ENCODE results near the gene EVC2. TPM values are rescaled to one million over a fixed set of nuclear protein-coding genes. Genes with fewer than 3 reads are reported as not detected.

The EVC2 gene
- total and polyA plus RNA-seq, 2 donors (not counting 1 experiment from before 2014, with no cell fraction given): 1.4 to 16.5 TPM

DNA sequence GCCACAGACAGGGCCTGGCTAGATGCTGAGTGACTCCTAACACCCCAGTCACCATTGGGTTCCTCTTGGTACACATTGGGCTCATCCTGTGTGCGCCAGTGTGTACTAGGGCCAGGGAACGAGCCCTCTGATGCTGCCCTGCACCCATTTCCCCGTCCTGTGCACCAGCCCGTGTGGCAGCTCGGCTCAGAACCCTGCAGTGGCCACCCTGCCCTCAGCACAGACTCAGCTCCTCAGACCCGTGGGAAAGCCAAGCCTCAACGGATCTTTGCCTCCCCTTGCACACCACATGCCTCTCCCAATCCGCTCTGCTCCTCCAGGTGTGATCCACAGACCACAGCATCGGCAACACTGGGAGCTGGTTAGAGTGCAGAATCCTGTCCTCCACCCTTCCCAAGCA is 41.2 kb upstream of the EVC2 start:
- H3K79me2 ChIP-seq (ENCODE audit: control insufficient read depth, insufficient read depth, low read length): no peaks in the 10 kb centered on the region
- H3K4me3 ChIP-seq (replicated peaks in 1 of 4; ENCODE audit: control extremely low read depth in 1 of 4, insufficient read depth in 1 of 4, low read depth in 3 of 4, low read length in 4 of 4): no peak overlapping the region
- no peak overlapping the region for H3K4me2 ChIP-seq (ENCODE audit: extremely low read depth, insufficient read depth, low read length)
- H3K27ac ChIP-seq (ENCODE audit: insufficient read depth, low read length): no peak overlapping the region
- H3K27me3 ChIP-seq (ENCODE audit: control insufficient read depth, insufficient read depth, low read length): no peaks in the 10 kb centered on the region
- H4K20me1 ChIP-seq (ENCODE audit: control insufficient read depth, extremely low read depth, insufficient read depth, low read length): no peaks in the 10 kb centered on the region
- TF ChIP-seq, protein P1, sequence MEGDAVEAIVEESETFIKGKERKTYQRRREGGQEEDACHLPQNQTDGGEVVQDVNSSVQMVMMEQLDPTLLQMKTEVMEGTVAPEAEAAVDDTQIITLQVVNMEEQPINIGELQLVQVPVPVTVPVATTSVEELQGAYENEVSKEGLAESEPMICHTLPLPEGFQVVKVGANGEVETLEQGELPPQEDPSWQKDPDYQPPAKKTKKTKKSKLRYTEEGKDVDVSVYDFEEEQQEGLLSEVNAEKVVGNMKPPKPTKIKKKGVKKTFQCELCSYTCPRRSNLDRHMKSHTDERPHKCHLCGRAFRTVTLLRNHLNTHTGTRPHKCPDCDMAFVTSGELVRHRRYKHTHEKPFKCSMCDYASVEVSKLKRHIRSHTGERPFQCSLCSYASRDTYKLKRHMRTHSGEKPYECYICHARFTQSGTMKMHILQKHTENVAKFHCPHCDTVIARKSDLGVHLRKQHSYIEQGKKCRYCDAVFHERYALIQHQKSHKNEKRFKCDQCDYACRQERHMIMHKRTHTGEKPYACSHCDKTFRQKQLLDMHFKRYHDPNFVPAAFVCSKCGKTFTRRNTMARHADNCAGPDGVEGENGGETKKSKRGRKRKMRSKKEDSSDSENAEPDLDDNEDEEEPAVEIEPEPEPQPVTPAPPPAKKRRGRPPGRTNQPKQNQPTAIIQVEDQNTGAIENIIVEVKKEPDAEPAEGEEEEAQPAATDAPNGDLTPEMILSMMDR (conservative IDR thresholded peaks at IDR 0.05 in 1 of 2, IDR thresholded peaks at IDR 0.05 in 1 of 2; ENCODE audit: low read depth in 1 of 2, low read length in 2 of 2): no peak
- no peak for TF ChIP-seq EZH2 (IDR thresholded peaks at IDR 0.05; ENCODE audit: low read length, missing control alignments)
- H3K9ac ChIP-seq (ENCODE audit: insufficient read depth, low read length): no peak overlapping the region
- H3K4me1 ChIP-seq (ENCODE audit: control insufficient read depth, extremely low read depth, insufficient read depth, low read length): peaks cover 19% of the 10 kb centered on the region
- peaks cover 16% of the 10 kb centered on the region for H3K36me3 ChIP-seq (ENCODE audit: control insufficient read depth, insufficient read depth, low read length)
- no peaks in the 10 kb centered on the region for H3K9me3 ChIP-seq (ENCODE audit: control insufficient read depth, insufficient read depth, low read depth, low read length)
- no peak overlapping the region for H2AFZ ChIP-seq (ENCODE audit: low read length)
- no peak for DNase-seq (ENCODE audit: low read depth in 2 of 2)

DNA sequence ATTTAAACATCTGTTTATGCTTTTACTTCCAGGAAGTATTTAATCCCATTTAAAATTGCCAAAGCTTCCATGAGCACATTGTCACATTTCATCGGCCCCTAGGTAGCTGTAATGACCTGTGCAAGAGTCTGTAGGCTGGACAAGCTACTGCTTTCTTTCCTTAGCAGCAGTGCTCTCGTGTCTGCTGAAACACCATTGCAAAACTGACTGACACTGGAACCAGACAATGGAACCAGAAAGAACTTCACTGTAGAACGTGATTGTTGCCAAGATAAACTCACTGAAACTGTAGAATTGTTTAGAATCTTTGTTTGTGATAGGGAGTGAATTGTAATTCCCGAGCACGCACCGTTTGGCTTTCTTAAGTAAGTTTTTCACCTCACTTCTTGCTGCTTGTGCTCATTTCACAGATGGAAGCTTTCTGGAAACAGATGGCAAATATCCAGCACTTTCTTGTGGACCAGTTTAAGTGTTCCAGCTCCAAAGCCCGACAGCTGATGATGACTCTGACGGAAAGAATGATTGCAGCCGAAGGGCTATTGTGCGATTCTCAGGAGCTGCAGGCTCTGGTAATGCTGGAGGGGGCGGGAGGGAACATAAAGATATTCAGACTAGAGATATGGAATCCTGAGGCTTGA is 39.5 kb upstream of the EVC2 start:
- Histone ChIP-seq H3K27ac (ENCODE audit: insufficient read depth, low read length) (peak overlapping the region; percentile 62), H3K4me1 (ENCODE audit: control insufficient read depth, extremely low read depth, insufficient read depth, low read length) (peaks cover 19% of the 10 kb centered on the region), H3K9me3 (ENCODE audit: control insufficient read depth, insufficient read depth, low read depth, low read length) (no peaks in the 10 kb centered on the region), H3K79me2 (ENCODE audit: control insufficient read depth, insufficient read depth, low read length) (no peaks in the 10 kb centered on the region), H3K4me3 (replicated peaks in 1 of 4; ENCODE audit: control extremely low read depth in 1 of 4, insufficient read depth in 1 of 4, low read depth in 3 of 4, low read length in 4 of 4) (no peak overlapping the region), H4K20me1 (ENCODE audit: control insufficient read depth, extremely low read depth, insufficient read depth, low read length) (no peaks in the 10 kb centered on the region), H3K36me3 (ENCODE audit: control insufficient read depth, insufficient read depth, low read length) (peaks cover 16% of the 10 kb centered on the region), H2AFZ (ENCODE audit: low read length) (no peak overlapping the region), H3K27me3 (ENCODE audit: control insufficient read depth, insufficient read depth, low read length) (no peaks in the 10 kb centered on the region), H3K9ac (ENCODE audit: insufficient read depth, low read length) (no peak overlapping the region), H3K4me2 (ENCODE audit: extremely low read depth, insufficient read depth, low read length) (peak overlapping the region; percentile 75)
- peak; percentile 95 to 96 for DNase-seq (ENCODE audit: low read depth in 2 of 2)
- TF ChIP-seq EZH2 (IDR thresholded peaks at IDR 0.05; ENCODE audit: low read length, missing control alignments): no peak
- TF ChIP-seq, protein P1 (conservative IDR thresholded peaks at IDR 0.05 in 1 of 2, IDR thresholded peaks at IDR 0.05 in 1 of 2; ENCODE audit: low read depth in 1 of 2, low read length in 2 of 2): no peak

DNA sequence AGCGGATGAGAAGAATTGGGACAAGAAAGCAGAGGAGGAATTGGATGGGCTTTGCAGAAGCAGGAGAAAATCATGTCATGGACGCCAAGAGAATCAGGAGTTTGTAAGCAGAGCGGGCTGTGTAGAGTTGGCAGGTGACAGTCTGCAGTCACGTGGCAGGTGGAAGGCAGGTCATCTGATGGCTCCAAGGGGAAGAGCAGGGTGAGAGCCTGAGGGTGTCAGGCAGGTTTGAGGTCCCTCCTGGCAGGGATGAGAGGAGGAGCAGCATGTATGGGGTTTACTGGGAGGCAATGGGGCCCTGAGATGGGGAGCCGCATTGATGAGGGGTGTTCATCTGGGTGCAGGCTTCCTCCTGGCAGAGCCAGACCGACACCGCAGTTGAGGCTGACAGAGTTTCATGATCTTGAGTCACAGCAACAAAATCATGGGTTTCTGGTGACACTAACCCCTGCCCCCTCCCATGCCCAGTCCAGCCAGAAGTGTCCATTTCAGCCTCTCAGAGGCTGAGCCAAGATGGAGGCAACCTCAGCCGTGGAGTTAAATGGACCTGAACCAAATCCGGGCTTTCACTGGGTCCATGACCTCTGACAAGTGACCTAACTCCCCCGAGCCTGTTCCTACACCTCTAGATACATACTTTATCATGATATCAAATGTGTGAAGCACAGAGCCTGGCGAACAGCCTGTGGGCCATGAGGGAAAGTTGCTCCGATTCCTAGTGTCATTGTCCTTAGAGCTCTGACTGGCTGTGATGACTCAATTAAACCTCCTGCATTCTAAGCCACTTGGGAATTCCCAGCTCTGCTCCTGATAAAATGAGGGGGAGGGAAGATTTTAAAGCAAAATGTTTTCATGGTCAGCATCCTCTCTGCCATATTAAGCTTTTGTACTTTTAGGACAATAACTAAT is 38.7 kb upstream of the EVC2 start:
- Histone ChIP-seq H3K4me1 (ENCODE audit: control insufficient read depth, extremely low read depth, insufficient read depth, low read length) (peaks cover 19% of the 10 kb centered on the region), H3K27me3 (ENCODE audit: control insufficient read depth, insufficient read depth, low read length) (no peaks in the 10 kb centered on the region), H3K4me3 (replicated peaks in 1 of 4; ENCODE audit: control extremely low read depth in 1 of 4, insufficient read depth in 1 of 4, low read depth in 3 of 4, low read length in 4 of 4) (no peak overlapping the region), H4K20me1 (ENCODE audit: control insufficient read depth, extremely low read depth, insufficient read depth, low read length) (no peaks in the 10 kb centered on the region), H3K9me3 (ENCODE audit: control insufficient read depth, insufficient read depth, low read depth, low read length) (no peaks in the 10 kb centered on the region), H3K4me2 (ENCODE audit: extremely low read depth, insufficient read depth, low read length) (peak overlapping the region; percentile 75), H3K79me2 (ENCODE audit: control insufficient read depth, insufficient read depth, low read length) (no peaks in the 10 kb centered on the region), H2AFZ (ENCODE audit: low read length) (no peak overlapping the region), H3K27ac (ENCODE audit: insufficient read depth, low read length) (peak overlapping the region; percentile 62), H3K9ac (ENCODE audit: insufficient read depth, low read length) (no peak overlapping the region), H3K36me3 (ENCODE audit: control insufficient read depth, insufficient read depth, low read length) (peaks cover 22% of the 10 kb centered on the region)
- TF ChIP-seq EZH2 (IDR thresholded peaks at IDR 0.05; ENCODE audit: low read length, missing control alignments): no peak
- TF ChIP-seq, protein P1 (conservative IDR thresholded peaks at IDR 0.05 in 1 of 2, IDR thresholded peaks at IDR 0.05 in 1 of 2; ENCODE audit: low read depth in 1 of 2, low read length in 2 of 2): no peak
- peak; percentile 41 to 72 for DNase-seq (ENCODE audit: low read depth in 2 of 2)
